K562 (cell line): ENCODE measurements around the gene DCTN2. TPM values are rescaled to one million over a fixed set of nuclear protein-coding genes. Genes with fewer than 3 reads are reported as not detected.

Experiments
- ATF7 ChIP-seq: fragments of 450-650 bp; IDR thresholded peaks from 2 replicates; pipeline ENCODE4 v1.7.1; 2014; ENCODE audit warnings: mild to moderate bottlenecking, moderate library complexity
- CC2D1A ChIP-seq: fragments of 450-650 bp; IDR thresholded peaks from 2 replicates; pipeline ENCODE4 v1.6.1; 2017; ENCODE audit warnings: mild to moderate bottlenecking
- CREB3L1 ChIP-seq: fragments of 450-650 bp; IDR thresholded peaks from 2 replicates; pipeline ENCODE4 v1.6.1; 2014; ENCODE audit warnings: low read depth, mild to moderate bottlenecking, moderate library complexity, borderline replicate concordance
- CTBP1 ChIP-seq: fragments of 450-650 bp; IDR thresholded peaks from 2 replicates; pipeline ENCODE4 v1.6.1; 2016; ENCODE audit warnings: borderline replicate concordance
- ERF ChIP-seq: fragments of 450-650 bp; formaldehyde crosslinking; IDR thresholded peaks from 2 replicates; pipeline ENCODE4 v1.4.0; 2020; ENCODE audit warnings: mild to moderate bottlenecking, mixed read lengths
- FOXA3 ChIP-seq, 2 experiments: fragments of 450-650 bp in 1 of 2; sonication (generic) in 1 of 2; formaldehyde crosslinking; IDR thresholded peaks in 1 of 2; conservative IDR thresholded peaks in 1 of 2; 2 replicates each; pipeline versions ENCODE4 v1.4.0 to v1.8.0; 2020 to 2022; ENCODE audit warnings: mild to moderate bottlenecking in 2 of 2, missing genetic modification reagents in 1 of 2
- HDAC3 ChIP-seq: fragments of 450-650 bp; IDR thresholded peaks from 2 replicates; pipeline ENCODE4 v1.6.1; 2018; ENCODE audit warnings: borderline replicate concordance, mild to moderate bottlenecking, moderate library complexity; ENCODE audit not compliant: partially characterized antibody
- MAX ChIP-seq: sonication (generic); formaldehyde crosslinking; IDR thresholded peaks from 2 replicates; pipeline ENCODE4 v1.9.0; 2022; ENCODE audit warnings: mild to moderate bottlenecking, missing genetic modification reagents
- MAZ ChIP-seq, 2 experiments: fragments of 450-650 bp in 1 of 2; sonication (generic) in 1 of 2; formaldehyde crosslinking; IDR thresholded peaks in 1 of 2; conservative IDR thresholded peaks in 1 of 2; 2 replicates each; pipeline versions ENCODE4 v1.4.0 to v1.5.0; 2020; ENCODE audit warnings: mild to moderate bottlenecking in 1 of 2, missing genetic modification reagents in 1 of 2
- MTA1 ChIP-seq: fragments of 450-650 bp; IDR thresholded peaks from 2 replicates; pipeline ENCODE4 v1.6.1; 2017; ENCODE audit warnings: borderline replicate concordance
- RUNX1 ChIP-seq: sonication (generic); IDR thresholded peaks from 2 replicates; pipeline ENCODE4 v1.6.1; 2016; ENCODE audit warnings: antibody characterized with exemption, low read depth
- TCF3 ChIP-seq: sonication (generic); formaldehyde crosslinking; IDR thresholded peaks from 2 replicates; pipeline ENCODE4 v1.4.0; 2020; ENCODE audit warnings: mild to moderate bottlenecking, missing genetic modification reagents
- ZFX ChIP-seq: sonication (generic); formaldehyde crosslinking; IDR thresholded peaks from 2 replicates; pipeline ENCODE4 v1.8.0; 2022; ENCODE audit warnings: mild to moderate bottlenecking, missing genetic modification reagents, moderate library complexity
- ZNF134 ChIP-seq: fragments of 250-450 bp; sonication (Bioruptor Pico); conservative IDR thresholded peaks from 2 replicates; pipeline ENCODE4 v1.4.0; 2020
- ZNF79 ChIP-seq: fragments of 250-450 bp; sonication (Bioruptor Pico); IDR thresholded peaks from 2 replicates; pipeline ENCODE4 v1.4.0; 2020; ENCODE audit warnings: low read depth, mild to moderate bottlenecking, moderate library complexity
- polyA plus RNA-seq, 8 experiments: library from polyadenylated mRNA; depleted of rRNA in 4 of 8; stranded (reverse) in 5 of 8; unstranded in 3 of 8; fragments of >200 nt; fragmentation: Nextera tagmentation in 2 of 8; fragmentation: Illumina TruSeq in 1 of 8; extraction: Ambion mirVana in 2 of 8; extraction: Trizol in 1 of 8; gene quantifications; 2 replicates each; pipeline versions ENCODE4 v1.2.1 to v1.2.3, GENCODE V29; 2011 to 2014; ENCODE audit warnings: inconsistent platforms in 1 of 8, missing spikeins in 1 of 8
- total RNA-seq, 7 experiments: library from RNA; depleted of rRNA in 6 of 7; stranded (reverse); fragments of >200 nt in 6 of 7; fragmentation: Illumina TruSeq in 2 of 7; extraction: Trizol in 2 of 7; gene quantifications; 2 replicates each; pipeline versions ENCODE4 v1.2.1 to v1.2.3, GENCODE V29; 2011 to 2021; ENCODE audit warnings: low replicate concordance in 1 of 7
- TF ChIP-seq, protein P1 (sequence below), 2 experiments: fragments of 450-650 bp; IDR thresholded peaks; 2 replicates each; pipeline ENCODE4 v1.6.1; 2018; ENCODE audit warnings: mild to moderate bottlenecking in 2 of 2, low read depth in 1 of 2; ENCODE audit not compliant: partially characterized antibody in 2 of 2
- TF ChIP-seq, protein P2 (sequence below): fragments of 250-450 bp; sonication (Bioruptor Pico); IDR thresholded peaks from 2 replicates; pipeline ENCODE4 v1.4.0; 2020; ENCODE audit warnings: mild to moderate bottlenecking, moderate library complexity
- TF ChIP-seq, protein P3 (sequence below): IDR thresholded peaks from 3 replicates; pipeline ENCODE4 v1.6.1; 2011; ENCODE audit warnings: borderline replicate concordance, mild to moderate bottlenecking; ENCODE audit not compliant: insufficient read length, insufficient read depth

Gene DCTN2
- total and polyA plus RNA-seq, 9 of the 15 experiments (the other 6 are each of a cell fraction or from before 2014, with no cell fraction given), result 43.6 to 270 (median 125) TPM

DNA sequence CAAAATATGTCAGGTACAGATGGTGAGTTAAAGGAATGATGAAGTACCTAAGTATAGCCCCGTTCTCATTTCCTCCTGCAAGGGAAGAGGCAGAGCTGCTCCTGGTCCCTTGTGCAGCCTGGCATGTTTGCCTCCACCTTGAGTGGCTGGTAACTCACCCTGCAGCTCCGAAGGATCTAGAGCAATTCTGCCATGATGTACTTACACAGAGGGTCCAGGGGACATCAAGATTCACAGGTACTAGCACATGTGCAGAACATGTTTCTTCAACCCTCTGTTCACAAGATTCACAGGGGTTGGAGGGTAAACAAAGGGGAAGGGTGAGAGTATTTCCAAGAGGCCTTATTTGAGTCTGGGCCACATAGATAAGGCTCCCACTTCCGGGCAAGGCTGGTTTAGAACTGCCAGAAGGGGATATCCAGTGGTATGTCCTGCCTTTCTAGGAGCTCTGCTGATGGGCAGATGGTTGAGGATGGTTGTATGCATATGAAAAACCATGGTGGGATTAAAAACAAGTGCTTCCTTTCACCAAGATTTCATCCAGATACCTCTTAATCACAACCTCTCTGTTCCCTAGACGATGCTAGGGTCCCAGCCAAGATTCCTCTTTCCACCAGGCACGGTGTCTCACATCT is 7.7 kb downstream of the DCTN2 start (continued):
- TF ChIP-seq CREB3L1 (peak; percentile 68; the same call in 1 of the 2 replicates), MTA1 (peak; percentile 74; the same call in 1 of the 2 replicates), RUNX1 (0 out of 2 replicates have a peak, but pooled peaks have one; percentile 46), ERF (CRISPR knock-in tag) (no peak), ZNF134 (CRISPR knock-in tag) (0 out of 2 replicates have a peak, but pooled peaks have one; percentile 10), MAZ (CRISPR knock-in tag; conservative IDR thresholded peaks at IDR 0.05 in 1 of 2, IDR thresholded peaks at IDR 0.05 in 1 of 2) (peak; percentile 46 to 61; a peak in 1 of 4 replicates), FOXA3 (CRISPR knock-in tag; conservative IDR thresholded peaks at IDR 0.05 in 1 of 2, IDR thresholded peaks at IDR 0.05 in 1 of 2) (peak; percentile 96 to 98), ZFX (CRISPR knock-in tag) (peak; percentile 46; the same call in 1 of the 2 replicates), CTBP1 (peak; percentile 86), HDAC3 (peak; percentile 85), MAX (peak; percentile 82), ATF7 (peak; percentile 75), ZNF79 (no peak), TCF3 (peak; percentile 97), CC2D1A (peak; percentile 79)
- TF ChIP-seq, protein P1, sequence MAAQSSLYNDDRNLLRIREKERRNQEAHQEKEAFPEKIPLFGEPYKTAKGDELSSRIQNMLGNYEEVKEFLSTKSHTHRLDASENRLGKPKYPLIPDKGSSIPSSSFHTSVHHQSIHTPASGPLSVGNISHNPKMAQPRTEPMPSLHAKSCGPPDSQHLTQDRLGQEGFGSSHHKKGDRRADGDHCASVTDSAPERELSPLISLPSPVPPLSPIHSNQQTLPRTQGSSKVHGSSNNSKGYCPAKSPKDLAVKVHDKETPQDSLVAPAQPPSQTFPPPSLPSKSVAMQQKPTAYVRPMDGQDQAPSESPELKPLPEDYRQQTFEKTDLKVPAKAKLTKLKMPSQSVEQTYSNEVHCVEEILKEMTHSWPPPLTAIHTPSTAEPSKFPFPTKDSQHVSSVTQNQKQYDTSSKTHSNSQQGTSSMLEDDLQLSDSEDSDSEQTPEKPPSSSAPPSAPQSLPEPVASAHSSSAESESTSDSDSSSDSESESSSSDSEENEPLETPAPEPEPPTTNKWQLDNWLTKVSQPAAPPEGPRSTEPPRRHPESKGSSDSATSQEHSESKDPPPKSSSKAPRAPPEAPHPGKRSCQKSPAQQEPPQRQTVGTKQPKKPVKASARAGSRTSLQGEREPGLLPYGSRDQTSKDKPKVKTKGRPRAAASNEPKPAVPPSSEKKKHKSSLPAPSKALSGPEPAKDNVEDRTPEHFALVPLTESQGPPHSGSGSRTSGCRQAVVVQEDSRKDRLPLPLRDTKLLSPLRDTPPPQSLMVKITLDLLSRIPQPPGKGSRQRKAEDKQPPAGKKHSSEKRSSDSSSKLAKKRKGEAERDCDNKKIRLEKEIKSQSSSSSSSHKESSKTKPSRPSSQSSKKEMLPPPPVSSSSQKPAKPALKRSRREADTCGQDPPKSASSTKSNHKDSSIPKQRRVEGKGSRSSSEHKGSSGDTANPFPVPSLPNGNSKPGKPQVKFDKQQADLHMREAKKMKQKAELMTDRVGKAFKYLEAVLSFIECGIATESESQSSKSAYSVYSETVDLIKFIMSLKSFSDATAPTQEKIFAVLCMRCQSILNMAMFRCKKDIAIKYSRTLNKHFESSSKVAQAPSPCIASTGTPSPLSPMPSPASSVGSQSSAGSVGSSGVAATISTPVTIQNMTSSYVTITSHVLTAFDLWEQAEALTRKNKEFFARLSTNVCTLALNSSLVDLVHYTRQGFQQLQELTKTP (IDR thresholded peaks at IDR 0.05; ENCODE audit: low read depth in 1 of 2, partially characterized antibody in 2 of 2), result peak; percentile 36 to 84
- TF ChIP-seq, protein P2, sequence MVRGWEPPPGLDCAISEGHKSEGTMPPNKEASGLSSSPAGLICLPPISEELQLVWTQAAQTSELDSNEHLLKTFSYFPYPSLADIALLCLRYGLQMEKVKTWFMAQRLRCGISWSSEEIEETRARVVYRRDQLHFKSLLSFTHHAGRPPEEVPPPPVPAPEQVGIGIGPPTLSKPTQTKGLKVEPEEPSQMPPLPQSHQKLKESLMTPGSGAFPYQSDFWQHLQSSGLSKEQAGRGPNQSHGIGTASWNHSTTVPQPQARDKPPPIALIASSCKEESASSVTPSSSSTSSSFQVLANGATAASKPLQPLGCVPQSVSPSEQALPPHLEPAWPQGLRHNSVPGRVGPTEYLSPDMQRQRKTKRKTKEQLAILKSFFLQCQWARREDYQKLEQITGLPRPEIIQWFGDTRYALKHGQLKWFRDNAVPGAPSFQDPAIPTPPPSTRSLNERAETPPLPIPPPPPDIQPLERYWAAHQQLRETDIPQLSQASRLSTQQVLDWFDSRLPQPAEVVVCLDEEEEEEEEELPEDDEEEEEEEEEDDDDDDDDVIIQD (CRISPR knock-in tag), result 0 out of 2 replicates have a peak, but pooled peaks have one; percentile 10
- TF ChIP-seq, protein P3, sequence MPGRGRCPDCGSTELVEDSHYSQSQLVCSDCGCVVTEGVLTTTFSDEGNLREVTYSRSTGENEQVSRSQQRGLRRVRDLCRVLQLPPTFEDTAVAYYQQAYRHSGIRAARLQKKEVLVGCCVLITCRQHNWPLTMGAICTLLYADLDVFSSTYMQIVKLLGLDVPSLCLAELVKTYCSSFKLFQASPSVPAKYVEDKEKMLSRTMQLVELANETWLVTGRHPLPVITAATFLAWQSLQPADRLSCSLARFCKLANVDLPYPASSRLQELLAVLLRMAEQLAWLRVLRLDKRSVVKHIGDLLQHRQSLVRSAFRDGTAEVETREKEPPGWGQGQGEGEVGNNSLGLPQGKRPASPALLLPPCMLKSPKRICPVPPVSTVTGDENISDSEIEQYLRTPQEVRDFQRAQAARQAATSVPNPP, result no peak
